Fibroblast of lung (primary cell): ENCODE measurements around the gene KRTAP4-7. TPM values are rescaled to one million over a fixed set of nuclear protein-coding genes. Genes with fewer than 3 reads are reported as not detected.
"Not testable (repeated sequence)": the region's sequence is repeated elsewhere in the genome, so short reads cannot be mapped to it uniquely, and the experiment has no call there.

Experiments used
- DNase-seq, 2 donors: peaks; one replicate each; pipeline versions ENCODE4 v3.0.0 to v3.0.0-alpha.2; 2010; ENCODE audit warnings: low read depth in 2 of 2
- H2AFZ ChIP-seq: 2 replicates; pipeline ENCODE4 v1.5.1; 2012; ENCODE audit warnings: low read length, control low read depth, inconsistent platforms
- H3K27ac ChIP-seq: 2 replicates; pipeline ENCODE4 v1.5.1; 2011; ENCODE audit warnings: low read length, control low read depth; ENCODE audit not compliant: insufficient read depth
- H3K27me3 ChIP-seq: 2 replicates; pipeline ENCODE4 v1.5.1; 2011; ENCODE audit warnings: mild to moderate bottlenecking, low read length; ENCODE audit not compliant: control insufficient read depth, insufficient read depth
- H3K36me3 ChIP-seq: 2 replicates; pipeline ENCODE4 v1.5.1; 2011; ENCODE audit warnings: low read length; ENCODE audit not compliant: control insufficient read depth, insufficient read depth
- H3K4me1 ChIP-seq: 2 replicates; pipeline ENCODE4 v1.5.1; 2011; ENCODE audit warnings: low read length; ENCODE audit not compliant: control insufficient read depth, insufficient read depth; ENCODE audit errors: extremely low read depth
- H3K4me2 ChIP-seq: 2 replicates; pipeline ENCODE4 v1.5.1; 2011; ENCODE audit warnings: low read length, control low read depth; ENCODE audit not compliant: insufficient read depth; ENCODE audit errors: extremely low read depth
- H3K4me3 ChIP-seq, 4 experiments: fragments of 200-600 bp in 1 of 4; sonication (generic) in 1 of 4; replicated peaks in 1 of 4; 2 replicates each; pipeline ENCODE4 v1.5.1; 2011 to 2016; ENCODE audit warnings: low read length in 4 of 4, low read depth in 3 of 4, mild to moderate bottlenecking in 3 of 4, control low read depth in 2 of 4, inconsistent platforms in 1 of 4, mixed read lengths in 1 of 4; ENCODE audit not compliant: insufficient read depth in 1 of 4; ENCODE audit errors: control extremely low read depth in 1 of 4
- H3K79me2 ChIP-seq: 2 replicates; pipeline ENCODE4 v1.5.1; 2012; ENCODE audit warnings: mild to moderate bottlenecking, low read length, inconsistent platforms; ENCODE audit not compliant: control insufficient read depth, insufficient read depth
- H3K9ac ChIP-seq: 2 replicates; pipeline ENCODE4 v1.5.1; 2011; ENCODE audit warnings: mild to moderate bottlenecking, low read length, control low read depth; ENCODE audit not compliant: insufficient read depth
- H3K9me3 ChIP-seq: 2 replicates; pipeline ENCODE4 v1.5.1; 2012; ENCODE audit warnings: low read depth, low read length; ENCODE audit not compliant: control insufficient read depth, insufficient read depth
- H4K20me1 ChIP-seq: 2 replicates; pipeline ENCODE4 v1.5.1; 2011; ENCODE audit warnings: low read length; ENCODE audit not compliant: control insufficient read depth, insufficient read depth; ENCODE audit errors: extremely low read depth
- EZH2 ChIP-seq: IDR thresholded peaks from 2 replicates; pipeline ENCODE4 v1.5.1; 2012; ENCODE audit warnings: low read length, control low read depth, mild to moderate bottlenecking; ENCODE audit errors: missing control alignments
- polyA plus RNA-seq, 2 donors: library from polyadenylated mRNA; depleted of rRNA in 1 of 2; stranded (reverse) in 1 of 2; unstranded in 1 of 2; fragments of >200 nt; gene quantifications; 2 replicates each; pipeline ENCODE4 v1.2.1, GENCODE V29; 2011 to 2012; ENCODE audit warnings: missing spikeins in 1 of 2
- total RNA-seq: library from RNA; depleted of rRNA; stranded (reverse); fragments of >200 nt; gene quantifications from 2 replicates; pipeline ENCODE4 v1.2.1, GENCODE V29; 2014
- TF ChIP-seq, protein P1 (sequence below), 2 donors: IDR thresholded peaks in 1 of 2; conservative IDR thresholded peaks in 1 of 2; 1 replicate in 1 of 2; 2 replicates in 1 of 2; pipeline ENCODE4 v1.5.1; 2011 to 2012; ENCODE audit warnings: low read length in 2 of 2, control low read depth in 1 of 2, inconsistent platforms in 1 of 2, low read depth in 1 of 2, mild to moderate bottlenecking in 1 of 2

The KRTAP4-7 gene
- total and polyA plus RNA-seq, 2 donors (not counting 1 experiment from before 2014, with no cell fraction given): not detected

DNA sequence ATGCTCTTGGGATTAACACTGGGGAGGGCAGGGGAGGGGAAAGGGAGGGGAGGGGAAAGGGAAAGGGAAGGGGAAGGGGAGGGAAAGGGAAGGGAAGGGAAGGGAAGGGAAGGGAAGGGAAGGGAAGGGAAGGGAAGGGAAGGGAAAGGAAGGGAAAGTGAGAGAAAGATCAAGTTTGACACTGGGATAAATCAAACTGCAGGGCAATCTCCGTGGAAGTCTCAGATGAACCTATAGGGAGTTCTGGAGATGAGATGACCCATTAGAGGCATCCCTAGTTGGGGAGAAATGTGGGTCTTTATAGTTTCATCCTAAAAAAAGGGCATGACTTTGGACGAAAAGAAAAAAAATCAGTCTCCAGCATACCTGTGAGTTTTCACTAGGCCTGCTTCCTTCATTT, 37.8 kb downstream of the KRTAP4-7 start:
- no peaks in the 10 kb centered on the region for H3K9me3 ChIP-seq
- H3K27ac ChIP-seq: no peak overlapping the region
- H3K4me2 ChIP-seq: no peak overlapping the region
- H3K4me3 ChIP-seq: no peak overlapping the region
- H3K79me2 ChIP-seq: no peaks in the 10 kb centered on the region
- TF ChIP-seq, protein P1, sequence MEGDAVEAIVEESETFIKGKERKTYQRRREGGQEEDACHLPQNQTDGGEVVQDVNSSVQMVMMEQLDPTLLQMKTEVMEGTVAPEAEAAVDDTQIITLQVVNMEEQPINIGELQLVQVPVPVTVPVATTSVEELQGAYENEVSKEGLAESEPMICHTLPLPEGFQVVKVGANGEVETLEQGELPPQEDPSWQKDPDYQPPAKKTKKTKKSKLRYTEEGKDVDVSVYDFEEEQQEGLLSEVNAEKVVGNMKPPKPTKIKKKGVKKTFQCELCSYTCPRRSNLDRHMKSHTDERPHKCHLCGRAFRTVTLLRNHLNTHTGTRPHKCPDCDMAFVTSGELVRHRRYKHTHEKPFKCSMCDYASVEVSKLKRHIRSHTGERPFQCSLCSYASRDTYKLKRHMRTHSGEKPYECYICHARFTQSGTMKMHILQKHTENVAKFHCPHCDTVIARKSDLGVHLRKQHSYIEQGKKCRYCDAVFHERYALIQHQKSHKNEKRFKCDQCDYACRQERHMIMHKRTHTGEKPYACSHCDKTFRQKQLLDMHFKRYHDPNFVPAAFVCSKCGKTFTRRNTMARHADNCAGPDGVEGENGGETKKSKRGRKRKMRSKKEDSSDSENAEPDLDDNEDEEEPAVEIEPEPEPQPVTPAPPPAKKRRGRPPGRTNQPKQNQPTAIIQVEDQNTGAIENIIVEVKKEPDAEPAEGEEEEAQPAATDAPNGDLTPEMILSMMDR (conservative IDR thresholded peaks at IDR 0.05 in 1 of 2, IDR thresholded peaks at IDR 0.05 in 1 of 2; ENCODE audit: low read depth in 1 of 2, low read length in 2 of 2): no peak
- TF ChIP-seq EZH2: no peak
- no peak for DNase-seq
- H3K9ac ChIP-seq: no peak overlapping the region
- no peaks in the 10 kb centered on the region for H3K4me1 ChIP-seq
- no peaks in the 10 kb centered on the region for H3K27me3 ChIP-seq
- H2AFZ ChIP-seq: no peak overlapping the region
- no peaks in the 10 kb centered on the region for H3K36me3 ChIP-seq
- H4K20me1 ChIP-seq: no peaks in the 10 kb centered on the region

DNA sequence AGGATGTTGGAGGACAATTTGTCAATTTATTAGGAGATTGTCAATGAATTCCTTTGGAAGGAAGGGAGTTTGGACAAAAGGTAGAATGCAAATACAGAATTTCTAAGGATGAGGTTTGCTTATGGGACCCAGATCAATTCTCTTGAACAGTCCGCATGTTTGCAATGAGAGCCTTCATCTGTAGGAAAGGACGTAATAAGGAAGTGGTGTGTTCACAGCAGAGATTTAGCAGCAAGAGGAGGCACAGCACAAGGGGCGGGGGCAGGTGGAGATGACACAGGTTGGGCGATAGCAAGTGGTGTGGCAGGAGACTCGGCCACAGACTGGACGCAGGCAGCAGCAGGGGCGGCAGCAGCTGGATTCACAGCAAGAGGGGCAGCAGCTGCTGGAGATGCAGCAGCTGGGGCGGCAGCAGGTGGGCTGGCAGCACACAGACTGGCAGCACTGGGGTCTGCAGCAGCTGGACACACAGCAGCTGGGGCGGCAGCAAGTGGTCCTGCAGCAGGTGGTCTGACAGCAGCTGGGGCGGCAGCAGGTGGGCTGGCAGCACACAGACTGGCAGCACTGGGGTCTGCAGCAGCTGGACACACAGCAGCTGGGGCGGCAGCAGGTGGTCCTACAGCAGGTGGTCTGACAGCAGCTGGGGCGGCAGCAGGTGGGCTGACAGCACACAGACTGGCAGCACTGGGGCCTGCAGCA, 39.5 kb downstream of the KRTAP4-7 start:
- not testable (repeated sequence) for H3K79me2 ChIP-seq, H3K27ac ChIP-seq, H3K4me3 ChIP-seq, H3K4me2 ChIP-seq, H3K27me3 ChIP-seq, DNase-seq, H3K9me3 ChIP-seq, H3K9ac ChIP-seq, H3K4me1 ChIP-seq, H2AFZ ChIP-seq, H3K36me3 ChIP-seq, H4K20me1 ChIP-seq

DNA sequence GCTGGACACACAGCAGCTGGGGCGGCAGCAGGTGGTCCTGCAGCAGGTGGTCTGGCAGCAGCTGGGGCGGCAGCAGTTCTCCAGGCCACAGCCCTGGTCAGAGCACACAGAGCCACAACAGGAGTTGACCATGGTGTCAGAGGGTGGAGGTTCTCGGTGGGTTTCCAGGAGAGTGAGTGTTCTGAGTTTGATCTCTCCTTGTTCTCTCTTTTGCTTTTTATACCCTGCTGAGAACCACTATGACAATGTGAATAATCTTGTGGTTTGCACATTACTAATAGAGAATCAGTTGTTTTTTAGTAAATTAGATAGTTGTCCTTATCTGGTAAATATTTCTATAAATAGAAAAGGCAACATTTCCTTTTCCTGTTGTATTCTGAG, 40.0 kb downstream of the KRTAP4-7 start, which contains the start of gene KRTAP4-12:
TSS of gene KRTAP4-12 (minus strand) at position 192 of the 381 bp plus-strand sequence. CDS start at position 132, 60 bp downstream.
- not testable (repeated sequence) for H3K4me1 ChIP-seq, H3K4me2 ChIP-seq, H2AFZ ChIP-seq, H3K9ac ChIP-seq, H4K20me1 ChIP-seq, H3K9me3 ChIP-seq, H3K79me2 ChIP-seq, H3K4me3 ChIP-seq, H3K27ac ChIP-seq, H3K36me3 ChIP-seq, H3K27me3 ChIP-seq
- DNase-seq: peak in 1 of 2 donors; percentile 20

DNA sequence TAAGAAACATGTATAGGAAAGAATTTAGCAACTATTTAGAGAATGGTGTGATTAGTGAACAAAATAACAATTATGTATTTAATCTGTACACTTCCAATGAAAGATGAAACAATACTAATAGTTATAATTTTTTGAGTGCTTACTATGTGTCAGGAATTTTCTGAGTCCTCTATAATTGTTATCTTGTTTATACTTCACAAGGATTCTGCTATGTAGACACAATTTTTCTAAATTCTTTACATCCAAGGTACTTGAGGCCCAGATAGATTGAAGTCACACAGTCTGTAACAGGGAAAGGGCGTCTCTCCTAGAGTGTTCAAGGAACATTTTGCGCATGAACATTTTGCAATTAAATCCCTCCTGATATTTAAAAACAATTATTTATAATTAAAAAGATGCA, 41.1 kb downstream of the KRTAP4-7 start:
- H3K4me3 ChIP-seq: no peak overlapping the region
- no peaks in the 10 kb centered on the region for H4K20me1 ChIP-seq
- H3K79me2 ChIP-seq: no peaks in the 10 kb centered on the region
- no peak overlapping the region for H3K9ac ChIP-seq
- H2AFZ ChIP-seq: no peak overlapping the region
- no peaks in the 10 kb centered on the region for H3K27me3 ChIP-seq
- no peaks in the 10 kb centered on the region for H3K4me1 ChIP-seq
- H3K9me3 ChIP-seq: no peaks in the 10 kb centered on the region
- no peak overlapping the region for H3K27ac ChIP-seq
- H3K36me3 ChIP-seq: no peaks in the 10 kb centered on the region
- DNase-seq: no peak
- H3K4me2 ChIP-seq: no peak overlapping the region
- TF ChIP-seq, protein P1 (conservative IDR thresholded peaks at IDR 0.05 in 1 of 2, IDR thresholded peaks at IDR 0.05 in 1 of 2; ENCODE audit: low read depth in 1 of 2, low read length in 2 of 2): no peak
- no peak for TF ChIP-seq EZH2
